Duodenal mucosa (tissue), 2 donors: Measurements from ENCODE around the gene BPIFB2.
"Not testable (repeated sequence)": the region's sequence is repeated elsewhere in the genome, so short reads cannot be mapped to it uniquely, and the experiment has no call there.

ENCODE experiments used
- H3K27ac ChIP-seq: one replicate; pipeline ENCODE4 v1.7.0; 2013; ENCODE audit warnings: low read depth, low read length
- H3K27me3 ChIP-seq, 2 donors: one replicate each; pipeline ENCODE4 v1.7.0; 2013; ENCODE audit warnings: low read length in 2 of 2, control low read depth in 1 of 2; ENCODE audit not compliant: insufficient read depth in 2 of 2, control insufficient read depth in 1 of 2
- H3K36me3 ChIP-seq, 2 donors: one replicate each; pipeline ENCODE4 v1.7.0; 2013; ENCODE audit warnings: low read length in 2 of 2, control low read depth in 1 of 2; ENCODE audit not compliant: insufficient read depth in 2 of 2, control insufficient read depth in 1 of 2
- H3K4me1 ChIP-seq, 2 donors: one replicate each; pipeline ENCODE4 v1.7.0; 2013; ENCODE audit warnings: low read length in 2 of 2, control low read depth in 1 of 2; ENCODE audit not compliant: insufficient read depth in 2 of 2, control insufficient read depth in 1 of 2
- H3K4me3 ChIP-seq, 2 donors: one replicate each; pipeline ENCODE4 v1.7.0; 2013; ENCODE audit warnings: low read length in 2 of 2, low read depth in 1 of 2
- H3K9ac ChIP-seq, 2 donors: one replicate each; pipeline ENCODE4 v1.7.0; 2013; ENCODE audit warnings: low read length in 2 of 2, low read depth in 1 of 2
- H3K9me3 ChIP-seq, 2 donors: one replicate each; pipeline ENCODE4 v1.7.0; 2013; ENCODE audit warnings: low read length in 2 of 2, control low read depth in 1 of 2; ENCODE audit not compliant: control insufficient read depth in 1 of 2

The BPIFB2 gene

GRCh38 chr20:33007376-33008335, at the start of gene BPIFB2:
Gene BPIFB2, plus strand, starts transcription at chr20:33007704. Its CDS starts 871 bp downstream, at chr20:33008575.
- no peaks in the 10 kb centered on the region for H3K36me3 ChIP-seq
- H3K9ac ChIP-seq, result no peak within 1 kb of the TSS
- H3K4me3 ChIP-seq, result no peak within 1 kb of the TSS
- H3K9me3 ChIP-seq, result no peaks in the 10 kb centered on the region
- no peak within 1 kb of the TSS for H3K27ac ChIP-seq
- H3K4me1 ChIP-seq, result no peaks in the 10 kb centered on the region
- H3K27me3 ChIP-seq, result no peaks in the 10 kb centered on the region

- H3K27me3 ChIP-seq, result no peaks in the 10 kb centered on the region
- no peak overlapping the region for H3K9ac ChIP-seq
- no peak overlapping the region for H3K27ac ChIP-seq
- peaks cover 3 to 4% of the 10 kb centered on the region in 2 donors for H3K9me3 ChIP-seq
- H3K4me3 ChIP-seq, result no peak overlapping the region
- H3K4me1 ChIP-seq, result no peaks in the 10 kb centered on the region
- no peaks in the 10 kb centered on the region for H3K36me3 ChIP-seq
Observed at GRCh38 chr20:32958574-32958973, 48.9 kb upstream of the BPIFB2 start.

GRCh38 chr20:32959351-32960221, 47.9 kb upstream of the BPIFB2 start:
- no peaks in the 10 kb centered on the region for H3K27me3 ChIP-seq
- H3K9me3 ChIP-seq, result peaks cover 3 to 4% of the 10 kb centered on the region in 2 donors
- H3K36me3 ChIP-seq, result no peaks in the 10 kb centered on the region
- no peak overlapping the region for H3K4me3 ChIP-seq
- H3K4me1 ChIP-seq, result no peaks in the 10 kb centered on the region
- H3K9ac ChIP-seq, result no peak overlapping the region
- no peak overlapping the region for H3K27ac ChIP-seq

- no peaks in the 10 kb centered on the region for H3K27me3 ChIP-seq
- no peak overlapping the region for H3K9ac ChIP-seq
- H3K4me3 ChIP-seq, result no peak overlapping the region
- H3K4me1 ChIP-seq, result no peaks in the 10 kb centered on the region
- no peak overlapping the region for H3K27ac ChIP-seq
- H3K9me3 ChIP-seq, result peaks cover 3 to 4% of the 10 kb centered on the region in 2 donors
- no peaks in the 10 kb centered on the region for H3K36me3 ChIP-seq
Observed at GRCh38 chr20:32960222-32960518, 47.3 kb upstream of the BPIFB2 start.

GRCh38 chr20:32960849-32961731, 46.4 kb upstream of the BPIFB2 start:
- Histone ChIP-seq H3K9me3 (peaks cover 3 to 4% of the 10 kb centered on the region in 2 donors), H3K27ac (no peak overlapping the region), H3K4me1 (no peaks in the 10 kb centered on the region), H3K9ac (no peak overlapping the region), H3K36me3 (no peaks in the 10 kb centered on the region), H3K27me3 (no peaks in the 10 kb centered on the region), H3K4me3 (no peak overlapping the region)

- Histone ChIP-seq H3K27me3 (no peaks in the 10 kb centered on the region), H3K9ac (no peak overlapping the region), H3K4me3 (no peak overlapping the region), H3K9me3 (peaks cover 0 to 3% of the 10 kb centered on the region in 2 donors), H3K27ac (no peak overlapping the region), H3K4me1 (peaks cover 0 to 9% of the 10 kb centered on the region in 2 donors), H3K36me3 (no peaks in the 10 kb centered on the region)
Observed at GRCh38 chr20:32962053-32962452, 45.5 kb upstream of the BPIFB2 start.

GRCh38 chr20:32962646-32963045, 44.9 kb upstream of the BPIFB2 start:
- not testable (repeated sequence) for H3K27ac ChIP-seq, H3K4me1 ChIP-seq, H3K4me3 ChIP-seq, H3K36me3 ChIP-seq, H3K9me3 ChIP-seq, H3K9ac ChIP-seq, H3K27me3 ChIP-seq

- Histone ChIP-seq H3K9ac (no peak overlapping the region), H3K4me3 (no peak overlapping the region), H3K4me1 (peaks cover 0 to 9% of the 10 kb centered on the region in 2 donors), H3K36me3 (no peaks in the 10 kb centered on the region), H3K27me3 (no peaks in the 10 kb centered on the region), H3K27ac (no peak overlapping the region), H3K9me3 (no peaks in the 10 kb centered on the region)
Observed at GRCh38 chr20:32963176-32963575, 44.3 kb upstream of the BPIFB2 start.

GRCh38 chr20:32964575-32964974, 42.9 kb upstream of the BPIFB2 start:
- no peaks in the 10 kb centered on the region for H3K27me3 ChIP-seq
- H3K27ac ChIP-seq, result no peak overlapping the region
- H3K36me3 ChIP-seq, result no peaks in the 10 kb centered on the region
- H3K4me3 ChIP-seq, result no peak overlapping the region
- H3K9me3 ChIP-seq, result no peaks in the 10 kb centered on the region
- H3K9ac ChIP-seq, result no peak overlapping the region
- H3K4me1 ChIP-seq, result peaks cover 4 to 18% of the 10 kb centered on the region in 2 donors
